ENCODE measurements around the gene NCAPH2.

NCAPH2 gene

GRCh38 chr22:50507991-50508884 lies at the start of gene NCAPH2 (continued):
- TF ChIP-seq ZNF174 (tag by site-specific recombination; IDR thresholded peaks at IDR 0.05): no peak
- no peak for TF ChIP-seq ZNF776 (tag by site-specific recombination; IDR thresholded peaks at IDR 0.05; ENCODE audit: borderline replicate concordance)
- no peak for TF ChIP-seq ZNF416 (tag by site-specific recombination; IDR thresholded peaks at IDR 0.05)
- TF ChIP-seq ZNF596 (tag by site-specific recombination; IDR thresholded peaks at IDR 0.05): no peak
- TF ChIP-seq ZNF501 (tag by site-specific recombination; IDR thresholded peaks at IDR 0.05): peak; percentile 86
- no peak for TF ChIP-seq PRDM6 (tag by site-specific recombination; IDR thresholded peaks at IDR 0.05)
- no peak for TF ChIP-seq ZNF623 (tag by site-specific recombination; IDR thresholded peaks at IDR 0.05)
- TF ChIP-seq ZNF2 (tag by site-specific recombination; IDR thresholded peaks at IDR 0.05): 0 out of 2 replicates have a peak, but pooled peaks have one; percentile 45
- TF ChIP-seq ZNF280D (tag by site-specific recombination; IDR thresholded peaks at IDR 0.05): 0 out of 2 replicates have a peak, but pooled peaks have one; percentile 19
- TF ChIP-seq SP3 (tag by site-specific recombination; IDR thresholded peaks at IDR 0.05): peak; percentile 98
- TF ChIP-seq GLI2 (tag by site-specific recombination; IDR thresholded peaks at IDR 0.05; ENCODE audit: borderline replicate concordance, low read depth): no peak
- TF ChIP-seq ZNF544 (tag by site-specific recombination; IDR thresholded peaks at IDR 0.05): no peak
- TF ChIP-seq KLF1 (tag by site-specific recombination; IDR thresholded peaks at IDR 0.05): peak; percentile 96
- TF ChIP-seq ZNF302 (tag by site-specific recombination; IDR thresholded peaks at IDR 0.05; ENCODE audit: low read depth): no peak
- TF ChIP-seq SP2 (tag by site-specific recombination; IDR thresholded peaks at IDR 0.05): peak; percentile 87
- peak; percentile 100 for TF ChIP-seq KLF8 (tag by site-specific recombination; IDR thresholded peaks at IDR 0.05)
- TF ChIP-seq PRDM1 (tag by site-specific recombination; IDR thresholded peaks at IDR 0.05): no peak
- TF ChIP-seq YY1 (tag by site-specific recombination; IDR thresholded peaks at IDR 0.05): peak; percentile 97
- peak; percentile 94 for TF ChIP-seq YY2 (tag by site-specific recombination; IDR thresholded peaks at IDR 0.05)
- no peak for TF ChIP-seq ZSCAN4 (tag by site-specific recombination; IDR thresholded peaks at IDR 0.05)
- TF ChIP-seq PBX3 (CRISPR knock-in tag; IDR thresholded peaks at IDR 0.05): peak; percentile 89; the same call in 1 of the 2 replicates
- TF ChIP-seq ZNF366 (tag by site-specific recombination; conservative IDR thresholded peaks at IDR 0.05): no peak
- no peak for TF ChIP-seq TCF7L2 (IDR thresholded peaks at IDR 0.05; ENCODE audit: borderline replicate concordance, low read depth, low read length)
- no peak for TF ChIP-seq ZNF169 (tag by site-specific recombination; IDR thresholded peaks at IDR 0.05)
- peak; percentile 86 for TF ChIP-seq PATZ1 (tag by site-specific recombination; IDR thresholded peaks at IDR 0.05)
- TF ChIP-seq ZNF530 (tag by site-specific recombination; IDR thresholded peaks at IDR 0.05; ENCODE audit: low read depth): no peak
- TF ChIP-seq PRDM10 (tag by site-specific recombination; IDR thresholded peaks at IDR 0.05): 0 out of 2 replicates have a peak, but pooled peaks have one; percentile 31
